Measurements from ENCODE around the gene SUGP2. TPM values are rescaled to one million over a fixed set of nuclear protein-coding genes. Genes with fewer than 3 reads are reported as not detected.
A peak's percentile ranks its signal among the peaks of the same experiment; 100 is the strongest.

SUGP2 gene
- total RNA-seq, 1 donor from 2014 or later: 68.2 TPM

DNA sequence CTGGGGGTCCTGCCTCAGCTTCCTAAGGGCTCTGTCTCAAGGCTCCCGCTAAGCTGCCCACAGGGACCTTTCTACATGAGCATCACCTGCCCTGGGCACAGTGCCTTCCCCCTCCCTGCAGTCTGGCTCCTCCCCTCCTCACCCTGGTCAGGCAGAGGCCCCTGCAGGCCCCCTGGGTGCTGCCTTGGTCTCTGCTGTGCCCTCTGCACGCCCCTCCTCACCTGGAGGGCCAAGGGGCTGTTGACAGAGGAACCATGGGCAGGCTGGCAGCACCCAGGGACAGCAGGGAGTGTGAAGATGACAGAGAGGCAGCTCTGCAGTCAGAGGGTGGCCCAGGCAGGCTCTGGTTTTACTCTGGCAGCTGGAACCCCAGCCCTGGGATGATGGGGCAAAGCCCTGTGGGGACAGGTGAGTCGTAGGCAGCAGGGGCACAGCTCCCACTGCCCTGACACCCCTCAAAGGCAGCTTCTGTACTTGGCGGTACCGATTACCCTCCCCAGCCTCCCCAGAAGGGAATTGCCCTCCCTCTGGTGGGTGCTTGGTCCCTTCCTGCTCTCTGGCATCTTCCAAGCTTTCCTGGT, 43.1 kb downstream of the SUGP2 start:
- DNase-seq: no peak
- no peak for TF ChIP-seq CTCF (IDR thresholded peaks at IDR 0.05; ENCODE audit: borderline replicate concordance)
- intact Hi-C loops (cut with micrococcal nuclease): no loop called here
- H3K4me1 ChIP-seq: peaks cover 16% of the 10 kb centered on the region
- peaks cover 33% of the 10 kb centered on the region for H3K36me3 ChIP-seq
- no peak overlapping the region for H3K4me3 ChIP-seq
- H3K9me3 ChIP-seq (replicated peaks): no peaks in the 10 kb centered on the region
- H3K27ac ChIP-seq (replicated peaks): no peak overlapping the region
- no peaks in the 10 kb centered on the region for H3K27me3 ChIP-seq (ENCODE audit: low read depth)

GRCh38 chr19:18989316-18989715, 44.0 kb downstream of the SUGP2 start:
- intact Hi-C loops (cut with micrococcal nuclease): no loop called here
- TF ChIP-seq CTCF (IDR thresholded peaks at IDR 0.05; ENCODE audit: borderline replicate concordance): no peak
- Histone ChIP-seq H3K9me3 (replicated peaks) (no peaks in the 10 kb centered on the region), H3K36me3 (peaks cover 24% of the 10 kb centered on the region), H3K4me1 (peaks cover 16% of the 10 kb centered on the region), H3K4me3 (no peak overlapping the region), H3K27ac (replicated peaks) (no peak overlapping the region), H3K27me3 (ENCODE audit: low read depth) (no peaks in the 10 kb centered on the region)
- DNase-seq: no peak

DNA sequence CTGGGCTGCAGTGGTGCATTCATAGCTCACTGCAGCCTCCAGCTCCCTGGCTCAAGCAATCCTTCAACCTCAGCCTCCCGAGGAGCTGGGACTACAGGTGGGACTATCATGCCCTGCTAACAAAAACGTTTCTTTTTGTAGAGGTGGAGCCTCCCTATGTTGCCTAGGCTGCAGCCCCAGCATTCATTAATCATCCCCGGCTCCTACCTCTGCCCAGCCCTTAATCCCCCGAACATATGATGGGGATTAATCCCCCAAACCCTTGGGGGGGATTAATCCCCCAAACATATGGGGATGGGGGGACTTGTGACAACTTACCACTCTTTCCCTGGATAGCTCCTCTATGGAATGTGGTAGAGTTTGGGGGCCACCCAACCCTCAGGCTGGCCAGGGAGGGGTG, 45.9 kb downstream of the SUGP2 start:
- Histone ChIP-seq H3K27me3 (ENCODE audit: low read depth) (peaks cover 11% of the 10 kb centered on the region), H3K9me3 (replicated peaks) (no peaks in the 10 kb centered on the region), H3K36me3 (peaks cover 6% of the 10 kb centered on the region), H3K27ac (replicated peaks) (no peak overlapping the region), H3K4me3 (no peak overlapping the region), H3K4me1 (peaks cover 16% of the 10 kb centered on the region)
- TF ChIP-seq CTCF (IDR thresholded peaks at IDR 0.05; ENCODE audit: borderline replicate concordance): no peak
- intact Hi-C loops (cut with micrococcal nuclease): no loop called here
- no peak for DNase-seq

GRCh38 chr19:18985257-18985656, 48.1 kb downstream of the SUGP2 start:
- intact Hi-C loops (cut with micrococcal nuclease): no loop called here
- no peak for TF ChIP-seq CTCF (IDR thresholded peaks at IDR 0.05; ENCODE audit: borderline replicate concordance)
- H3K4me3 ChIP-seq: no peak overlapping the region
- H3K36me3 ChIP-seq: no peaks in the 10 kb centered on the region
- peaks cover 6% of the 10 kb centered on the region for H3K4me1 ChIP-seq
- H3K27me3 ChIP-seq (ENCODE audit: low read depth): peaks cover 13% of the 10 kb centered on the region
- H3K9me3 ChIP-seq (replicated peaks): no peaks in the 10 kb centered on the region
- DNase-seq: no peak
- peak overlapping the region; percentile 46 for H3K27ac ChIP-seq (replicated peaks)

- intact Hi-C loops (cut with micrococcal nuclease): no loop called here
- Histone ChIP-seq H3K9me3 (replicated peaks) (no peaks in the 10 kb centered on the region), H3K36me3 (no peaks in the 10 kb centered on the region), H3K4me1 (peaks cover 6% of the 10 kb centered on the region), H3K27me3 (ENCODE audit: low read depth) (peaks cover 13% of the 10 kb centered on the region), H3K27ac (replicated peaks) (no peak overlapping the region), H3K4me3 (no peak overlapping the region)
- DNase-seq: no peak
- TF ChIP-seq CTCF (IDR thresholded peaks at IDR 0.05; ENCODE audit: borderline replicate concordance): no peak
These were observed 49.1 kb downstream of the SUGP2 start for GRCh38 chr19:18984251-18984650.
